Choroid plexus epithelial cell (primary cell): ENCODE results near the gene APBA2.

Experiments used
- DNase-seq: peaks from one replicate; pipeline ENCODE4 v3.0.0-alpha.2; 2010; ENCODE audit warnings: low read depth
- H3K4me3 ChIP-seq: 2 replicates; pipeline ENCODE4 v1.5.1; 2011; ENCODE audit warnings: low read depth, mild to moderate bottlenecking, control low read depth, low read length, moderate library complexity
- CTCF ChIP-seq: conservative IDR thresholded peaks from 2 replicates; pipeline ENCODE4 v1.5.1; 2011; ENCODE audit warnings: low read depth, mild to moderate bottlenecking, control low read depth, inconsistent platforms, low read length, moderate library complexity

The APBA2 gene

GRCh38 chr15:29105151-29105854 is 219.5 kb downstream of the APBA2 start:
- peak; percentile 29 for DNase-seq
- H3K4me3 ChIP-seq: no peak overlapping the region
- no peak for TF ChIP-seq CTCF

- no peak for DNase-seq
- H3K4me3 ChIP-seq: no peak overlapping the region
Observed at GRCh38 chr15:29106116-29106515, 220.3 kb downstream of the APBA2 start.

GRCh38 chr15:29106551-29107290 is 220.9 kb downstream of the APBA2 start:
- peak; percentile 7 for DNase-seq
- no peak for TF ChIP-seq CTCF
- no peak overlapping the region for H3K4me3 ChIP-seq

More at GRCh38 chr15:29106116-29106515, 220.3 kb downstream of the APBA2 start:
- no peak for TF ChIP-seq CTCF

- DNase-seq: no peak
- TF ChIP-seq CTCF: no peak
- no peak overlapping the region for H3K4me3 ChIP-seq
Observed at GRCh38 chr15:29107291-29107890, 221.6 kb downstream of the APBA2 start.

- no peak overlapping the region for H3K4me3 ChIP-seq
- no peak for DNase-seq
- no peak for TF ChIP-seq CTCF
Observed at GRCh38 chr15:29107971-29108645, 222.3 kb downstream of the APBA2 start.

GRCh38 chr15:29109762-29110161 is 224.0 kb downstream of the APBA2 start:
- no peak for DNase-seq
- TF ChIP-seq CTCF: no peak
- H3K4me3 ChIP-seq: no peak overlapping the region
